ENCODE results near the gene CNOT6.

DNA sequence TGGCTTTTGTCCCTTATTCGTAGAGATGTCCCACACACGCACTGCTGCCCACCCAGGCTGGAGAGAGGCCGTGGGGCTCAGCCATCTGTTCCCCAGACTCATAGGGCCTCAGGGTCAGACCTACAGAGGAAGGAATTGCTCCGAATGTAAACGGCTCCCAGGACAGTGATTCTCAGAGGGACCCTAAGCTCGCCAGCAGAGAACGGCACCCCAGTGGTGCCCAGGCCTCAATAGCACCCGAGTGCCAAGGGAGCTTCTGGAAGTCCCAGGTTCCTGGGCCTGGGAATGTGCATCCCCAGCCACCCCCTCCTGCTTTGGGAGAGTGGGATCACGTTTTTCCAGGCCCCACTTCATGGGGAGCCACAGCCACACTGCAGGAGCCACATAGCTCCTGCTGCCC lies 32.9 kb upstream of the CNOT6 start:
- TF ChIP-seq, protein P1, sequence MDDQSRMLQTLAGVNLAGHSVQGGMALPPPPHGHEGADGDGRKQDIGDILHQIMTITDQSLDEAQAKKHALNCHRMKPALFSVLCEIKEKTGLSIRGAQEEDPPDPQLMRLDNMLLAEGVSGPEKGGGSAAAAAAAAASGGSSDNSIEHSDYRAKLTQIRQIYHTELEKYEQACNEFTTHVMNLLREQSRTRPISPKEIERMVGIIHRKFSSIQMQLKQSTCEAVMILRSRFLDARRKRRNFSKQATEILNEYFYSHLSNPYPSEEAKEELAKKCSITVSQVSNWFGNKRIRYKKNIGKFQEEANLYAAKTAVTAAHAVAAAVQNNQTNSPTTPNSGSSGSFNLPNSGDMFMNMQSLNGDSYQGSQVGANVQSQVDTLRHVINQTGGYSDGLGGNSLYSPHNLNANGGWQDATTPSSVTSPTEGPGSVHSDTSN (IDR thresholded peaks at IDR 0.05; ENCODE audit: insufficient replicate concordance, low read depth, low read length): no peak
- TF ChIP-seq SIN3A (IDR thresholded peaks at IDR 0.05; ENCODE audit: low read depth, low read length) (no peak), CREM (IDR thresholded peaks at IDR 0.05; ENCODE audit: low read depth) (no peak), TAF1 (IDR thresholded peaks at IDR 0.05; ENCODE audit: borderline replicate concordance, low read depth, low read length) (no peak)

Data from GM12878 (cell line).